Calu3 (cell line): ENCODE results near the gene QDPR. TPM values are rescaled to one million over a fixed set of nuclear protein-coding genes. Genes with fewer than 3 reads are reported as not detected.

Source experiments
- BruUV-seq: library from RNA; stranded (reverse); fragments of 400-500 nt; replicated peaks from 2 replicates; lab custom pipeline; 2021; lab: Mats Ljungman, UMichigan
- CTCF ChIA-PET: fragments of 300-600 bp; sonication (Branson Sonifier 250); formaldehyde crosslinking; loops from one replicate; lab custom pipeline; 2022; ENCODE audit warnings: antibody characterized with exemption; lab: Charles Lee
- DNase-seq: peaks from one replicate; pipeline ENCODE4 v3.0.0; 2022
- H3K27ac Mint-ChIP-seq: one replicate; pipeline ENCODE4 v1.8.0; 2022; ENCODE audit warnings: mixed read lengths; ENCODE audit not compliant: unreplicated experiment
- H3K27me3 Mint-ChIP-seq: one replicate; pipeline ENCODE4 v1.8.0; 2022; ENCODE audit warnings: mixed read lengths; ENCODE audit not compliant: unreplicated experiment
- H3K36me3 Mint-ChIP-seq: one replicate; pipeline ENCODE4 v1.8.0; 2022; ENCODE audit warnings: mild to moderate bottlenecking, moderate library complexity, mixed read lengths; ENCODE audit not compliant: insufficient read depth, unreplicated experiment
- H3K4me1 Mint-ChIP-seq: one replicate; pipeline ENCODE4 v1.8.0; 2022; ENCODE audit warnings: mild to moderate bottlenecking, low read depth, mixed read lengths; ENCODE audit not compliant: unreplicated experiment
- H3K4me3 Mint-ChIP-seq: one replicate; pipeline ENCODE4 v1.8.0; 2022; ENCODE audit warnings: mild to moderate bottlenecking, low read depth, moderate library complexity, mixed read lengths; ENCODE audit not compliant: unreplicated experiment
- H3K9me3 Mint-ChIP-seq: one replicate; pipeline ENCODE4 v1.8.0; 2022; ENCODE audit warnings: low read depth, mixed read lengths; ENCODE audit not compliant: unreplicated experiment
- intact Hi-C: fragments of 100-400 bp; cut with micrococcal nuclease; formaldehyde crosslinking; loops from one replicate; pipeline ENCODE4 v1.10.0; 2022; ENCODE audit not compliant: unreplicated experiment
- total RNA-seq: library from RNA; stranded (reverse); gene quantifications from 2 replicates; pipeline ENCODE4 v1.2.3, GENCODE V29; 2022
- TF ChIP-seq, protein P1 (sequence below): fragments of 200-600 bp; IDR thresholded peaks from one replicate; pipeline ENCODE4 v1.8.0; 2022; ENCODE audit warnings: antibody characterized with exemption; ENCODE audit not compliant: unreplicated experiment

QDPR gene
- total RNA-seq, 1 experiment from 2014 or later: 24.8 TPM

DNA sequence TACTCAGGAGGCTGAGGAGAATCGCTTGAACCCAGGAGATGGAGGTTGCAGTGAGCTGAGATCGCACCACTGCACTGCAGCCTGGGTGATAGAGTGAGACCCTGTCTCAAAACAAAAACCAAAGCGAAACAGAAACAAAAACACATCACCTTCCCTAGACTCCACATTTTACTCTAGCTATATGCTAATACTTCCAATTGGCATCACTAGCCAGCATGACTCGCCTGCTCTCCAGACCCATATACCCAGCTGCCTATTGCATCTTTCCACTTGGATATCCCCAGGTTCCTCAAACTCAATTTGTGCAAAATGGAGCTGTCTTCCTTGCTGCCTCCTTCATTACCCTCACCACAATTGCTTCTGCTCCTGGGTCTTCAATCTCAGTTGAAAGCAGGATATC lies 42.7 kb upstream of the QDPR start:
- intact Hi-C loops: no loop called here
- no TSS peak for BruUV-seq
- CTCF ChIA-PET: interaction anchor here (0.7 kb wide), 1 partner anchor 59 kb away, joined by 4 read pairs; no protein-coding TSS in a partner anchor

DNA sequence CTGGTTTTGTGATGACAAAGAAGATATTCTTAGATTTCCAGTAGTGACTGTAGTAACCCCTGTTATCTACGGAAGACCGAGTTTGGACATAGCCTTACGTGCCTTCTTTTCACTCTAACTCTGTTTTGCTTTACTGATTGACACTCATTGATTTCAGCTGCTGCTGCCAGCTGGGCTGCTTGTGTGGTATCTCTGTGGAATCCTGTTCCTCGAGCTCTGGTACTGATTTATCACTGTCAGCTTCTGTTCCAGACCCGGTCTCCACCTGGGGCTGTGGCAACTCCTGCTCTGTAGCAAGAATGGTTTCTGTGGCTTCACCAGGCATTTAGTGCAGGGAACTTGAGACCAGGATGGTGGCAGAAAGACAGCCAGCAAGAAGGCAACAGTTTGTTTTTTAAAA lies 40.5 kb upstream of the QDPR start:
- TF ChIP-seq, protein P1, sequence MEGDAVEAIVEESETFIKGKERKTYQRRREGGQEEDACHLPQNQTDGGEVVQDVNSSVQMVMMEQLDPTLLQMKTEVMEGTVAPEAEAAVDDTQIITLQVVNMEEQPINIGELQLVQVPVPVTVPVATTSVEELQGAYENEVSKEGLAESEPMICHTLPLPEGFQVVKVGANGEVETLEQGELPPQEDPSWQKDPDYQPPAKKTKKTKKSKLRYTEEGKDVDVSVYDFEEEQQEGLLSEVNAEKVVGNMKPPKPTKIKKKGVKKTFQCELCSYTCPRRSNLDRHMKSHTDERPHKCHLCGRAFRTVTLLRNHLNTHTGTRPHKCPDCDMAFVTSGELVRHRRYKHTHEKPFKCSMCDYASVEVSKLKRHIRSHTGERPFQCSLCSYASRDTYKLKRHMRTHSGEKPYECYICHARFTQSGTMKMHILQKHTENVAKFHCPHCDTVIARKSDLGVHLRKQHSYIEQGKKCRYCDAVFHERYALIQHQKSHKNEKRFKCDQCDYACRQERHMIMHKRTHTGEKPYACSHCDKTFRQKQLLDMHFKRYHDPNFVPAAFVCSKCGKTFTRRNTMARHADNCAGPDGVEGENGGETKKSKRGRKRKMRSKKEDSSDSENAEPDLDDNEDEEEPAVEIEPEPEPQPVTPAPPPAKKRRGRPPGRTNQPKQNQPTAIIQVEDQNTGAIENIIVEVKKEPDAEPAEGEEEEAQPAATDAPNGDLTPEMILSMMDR: no peak
- no peaks in the 10 kb centered on the region for H3K4me1 Mint-ChIP-seq
- intact Hi-C loops: no loop called here
- H3K36me3 Mint-ChIP-seq: peaks cover 5% of the 10 kb centered on the region
- DNase-seq: no peak
- no peaks in the 10 kb centered on the region for H3K9me3 Mint-ChIP-seq
- H3K27ac Mint-ChIP-seq: no peak overlapping the region
- CTCF ChIA-PET: no interaction called here
- H3K27me3 Mint-ChIP-seq: peaks cover 19% of the 10 kb centered on the region
- H3K4me3 Mint-ChIP-seq: no peak overlapping the region
- no TSS peak for BruUV-seq

More for the DNA sequence above, 42.7 kb upstream of the QDPR start:
- peaks cover under 1% of the 10 kb centered on the region for H3K36me3 Mint-ChIP-seq
- DNase-seq: no peak
- H3K4me1 Mint-ChIP-seq: no peaks in the 10 kb centered on the region
- TF ChIP-seq, protein P1: no peak
- no peaks in the 10 kb centered on the region for H3K9me3 Mint-ChIP-seq
- H3K27ac Mint-ChIP-seq: no peak overlapping the region
- H3K4me3 Mint-ChIP-seq: no peak overlapping the region
- H3K27me3 Mint-ChIP-seq: peaks cover 19% of the 10 kb centered on the region

DNA sequence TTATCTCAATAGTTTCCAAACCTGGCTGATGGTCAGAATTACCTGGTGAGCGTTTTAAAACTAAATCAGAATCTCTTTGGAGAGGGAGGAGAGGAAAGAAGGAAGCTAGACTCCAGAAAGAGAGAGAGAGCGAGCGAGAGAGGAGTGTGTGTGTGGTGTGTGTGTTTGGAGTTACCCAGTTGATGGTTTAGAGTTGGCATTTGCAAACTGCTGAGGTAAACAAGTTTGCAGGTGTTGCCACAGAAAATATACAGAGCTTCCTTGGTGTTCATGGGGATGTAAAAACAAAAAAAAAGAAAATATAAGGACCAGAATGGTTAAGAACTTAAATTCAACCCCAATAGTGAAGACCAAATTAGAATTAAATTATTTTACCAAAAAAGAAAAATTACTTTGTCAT lies 38.7 kb upstream of the QDPR start:
- Mint-ChIP-seq H3K27me3 (peaks cover 13% of the 10 kb centered on the region), H3K4me3 (no peak overlapping the region)
- intact Hi-C loops: no loop called here

DNA sequence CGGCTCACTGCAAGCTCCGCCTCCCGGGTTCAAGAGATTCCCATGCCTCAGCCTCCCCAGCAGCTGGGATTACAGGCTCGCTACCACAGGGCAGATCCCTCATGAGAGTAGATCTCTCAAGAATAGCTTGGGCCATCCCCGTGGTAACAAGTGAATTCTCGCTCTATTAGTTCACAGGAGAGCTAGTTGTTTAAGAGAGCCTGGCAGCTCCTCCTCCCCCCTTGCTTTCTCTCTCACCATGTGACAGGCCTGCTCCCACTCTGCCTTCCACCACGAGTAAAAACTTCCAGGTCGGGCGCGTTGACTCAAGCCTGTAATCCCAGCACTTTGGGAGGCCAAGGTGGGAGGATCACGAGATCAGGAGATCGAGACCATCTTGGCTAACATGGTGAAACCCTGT lies 34.8 kb upstream of the QDPR start:
- no TSS peak for BruUV-seq
- Mint-ChIP-seq H3K9me3 (no peaks in the 10 kb centered on the region), H3K27ac (no peak overlapping the region), H3K4me3 (no peak overlapping the region), H3K4me1 (peaks cover 14% of the 10 kb centered on the region), H3K36me3 (peaks cover 11% of the 10 kb centered on the region), H3K27me3 (no peaks in the 10 kb centered on the region)
- TF ChIP-seq, protein P1: no peak
- no peak for DNase-seq
- intact Hi-C loops: loop anchor here (5.0 to 10.0 kb wide), 2 partner anchors 241 to 1048 kb away; no protein-coding TSS in a partner anchor
- CTCF ChIA-PET: no interaction called here

More for the DNA sequence above, 38.7 kb upstream of the QDPR start:
- H3K36me3 Mint-ChIP-seq: peaks cover 5% of the 10 kb centered on the region
- DNase-seq: no peak
- H3K4me1 Mint-ChIP-seq: no peaks in the 10 kb centered on the region
- TF ChIP-seq, protein P1: no peak
- H3K27ac Mint-ChIP-seq: no peak overlapping the region
- no TSS peak for BruUV-seq
- no peaks in the 10 kb centered on the region for H3K9me3 Mint-ChIP-seq
- CTCF ChIA-PET: no interaction called here
